Measurements from ENCODE around the gene FICD.
"Not testable (repeated sequence)": the region's sequence is repeated elsewhere in the genome, so short reads cannot be mapped to it uniquely, and the experiment has no call there.

The FICD gene

GRCh38 chr12:108514973-108515814 lies at the start of gene FICD:
Gene FICD, plus strand, starts transcription at chr12:108515277. Its CDS starts 1,696 bp downstream, at chr12:108516973.
- DNase-seq, result peak; percentile 84 to 100 (median 99)

DNA sequence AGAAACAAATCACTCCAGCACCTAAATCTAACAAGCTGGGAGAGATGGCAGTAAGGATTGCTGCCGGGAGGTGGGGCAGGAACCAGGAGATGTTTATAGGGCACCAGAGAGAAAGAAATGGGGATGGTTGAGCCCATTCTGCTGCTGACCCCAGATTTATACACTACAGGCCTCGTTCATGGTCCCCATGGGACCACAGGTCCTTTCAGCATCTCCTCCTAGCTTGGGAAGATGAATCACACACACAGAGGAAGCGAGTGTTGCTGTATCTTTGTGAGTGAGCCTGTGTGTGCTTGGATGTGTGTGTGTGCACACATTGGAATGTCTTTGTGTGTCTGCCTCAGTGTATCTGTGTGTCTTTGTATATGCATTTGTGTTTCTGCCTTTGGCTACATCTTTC lies 49.7 kb upstream of the FICD start:
- DNase-seq, result no peak

DNA sequence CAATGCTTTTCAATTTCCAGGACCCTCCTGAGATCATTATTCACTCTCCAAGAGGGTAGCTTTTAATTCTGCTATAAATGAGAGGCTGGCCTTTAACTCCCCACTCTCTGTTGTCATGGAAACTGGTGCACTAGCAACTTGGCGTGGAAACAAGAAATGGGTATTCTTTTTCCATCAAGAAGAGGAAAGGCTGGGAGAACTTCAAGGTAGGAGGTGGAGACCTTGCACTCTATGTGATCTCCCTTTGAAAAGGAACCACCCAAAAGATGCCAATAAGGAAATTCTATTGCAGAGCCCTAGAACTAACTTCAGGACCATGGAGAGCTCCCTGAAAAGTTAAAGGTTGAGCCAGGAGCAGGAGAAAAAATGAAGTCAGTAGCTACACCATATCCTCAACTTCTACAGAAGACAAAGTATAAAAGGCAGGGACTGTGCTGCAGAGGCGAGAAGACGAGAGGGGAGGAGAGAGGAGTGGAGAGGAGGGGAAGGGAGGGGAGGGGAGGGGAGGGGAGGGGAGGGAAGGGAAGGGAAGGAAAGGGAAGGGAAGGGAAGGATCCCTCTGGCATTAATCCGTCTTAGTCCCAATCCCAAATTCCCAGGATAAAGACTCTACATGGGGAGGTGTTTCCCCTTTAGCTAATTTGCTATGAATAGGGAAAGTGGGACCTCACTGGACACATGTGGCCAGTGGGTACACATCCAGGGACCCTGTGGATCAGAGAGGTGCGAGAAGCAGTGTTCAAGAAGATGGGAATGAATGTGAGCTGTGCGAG lies 46.7 kb upstream of the FICD start:
- peak in 1 of 56 donors; percentile 9 for DNase-seq

GRCh38 chr12:108473400-108474055 lies 41.5 kb upstream of the FICD start:
- no peak for DNase-seq

GRCh38 chr12:108475396-108475795 lies 39.7 kb upstream of the FICD start:
- peak in 7 of 56 donors; percentile 2 to 27 (median 14) for DNase-seq

DNA sequence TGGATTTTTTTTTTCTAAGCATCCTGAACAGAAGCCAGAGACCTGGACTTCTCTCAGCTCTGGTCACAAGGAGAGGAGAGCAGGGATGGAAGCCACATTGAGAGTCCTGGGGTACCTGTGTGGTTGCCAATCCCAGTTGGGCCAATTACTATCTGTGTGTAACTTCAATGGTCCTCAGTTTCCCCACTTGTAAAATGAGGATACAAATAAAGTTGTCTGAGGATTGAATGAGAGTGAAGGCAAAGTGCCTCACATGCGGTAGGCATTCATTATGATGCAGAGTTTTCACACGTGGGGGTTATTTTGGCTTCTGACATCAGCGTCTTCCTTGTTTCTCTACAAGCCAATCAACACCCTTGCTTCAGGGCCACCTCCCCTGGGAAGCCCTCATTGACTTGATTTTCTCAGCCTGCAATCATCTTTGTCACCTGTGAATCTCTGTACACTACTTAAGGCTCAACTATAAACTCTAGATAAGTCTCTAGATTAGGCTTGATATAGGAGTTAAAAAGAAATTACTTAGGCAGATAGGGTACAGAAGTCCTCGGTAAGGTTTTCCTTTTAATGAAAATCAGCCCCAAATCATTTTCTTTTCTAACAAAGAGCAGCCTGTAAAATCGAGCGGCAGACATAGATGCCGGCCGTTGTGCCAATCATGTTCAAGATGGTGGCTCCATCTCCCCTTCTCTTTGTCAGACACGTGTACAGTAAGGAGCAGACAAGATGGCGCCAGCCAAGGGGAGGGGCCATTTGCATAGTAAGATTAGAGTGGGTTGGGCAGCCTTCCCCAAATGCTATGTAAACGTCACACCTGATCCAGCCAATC lies 37.8 kb upstream of the FICD start:
- DNase-seq, result no peak

DNA sequence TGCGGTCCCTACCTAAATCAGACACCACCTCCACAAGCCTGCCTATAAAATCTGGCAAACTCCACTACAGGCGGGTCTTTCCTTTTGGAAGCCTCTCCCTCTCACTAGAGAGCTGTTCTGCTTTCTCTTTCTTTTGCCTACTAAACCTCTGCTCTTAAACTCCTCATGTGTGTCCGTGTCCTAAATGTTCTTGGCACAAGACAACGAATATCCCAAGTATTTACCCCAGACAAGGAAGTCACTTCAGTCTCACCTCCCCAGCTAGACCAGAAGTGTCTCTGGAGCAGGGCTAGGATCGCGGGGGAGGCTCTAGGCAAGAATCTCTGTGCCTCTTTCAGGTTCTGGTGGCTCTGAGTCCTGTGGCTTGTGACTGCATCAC lies 37.2 kb upstream of the FICD start:
- DNase-seq, result no peak

GRCh38 chr12:108478611-108479206 lies 36.4 kb upstream of the FICD start:
- no peak for DNase-seq

DNA sequence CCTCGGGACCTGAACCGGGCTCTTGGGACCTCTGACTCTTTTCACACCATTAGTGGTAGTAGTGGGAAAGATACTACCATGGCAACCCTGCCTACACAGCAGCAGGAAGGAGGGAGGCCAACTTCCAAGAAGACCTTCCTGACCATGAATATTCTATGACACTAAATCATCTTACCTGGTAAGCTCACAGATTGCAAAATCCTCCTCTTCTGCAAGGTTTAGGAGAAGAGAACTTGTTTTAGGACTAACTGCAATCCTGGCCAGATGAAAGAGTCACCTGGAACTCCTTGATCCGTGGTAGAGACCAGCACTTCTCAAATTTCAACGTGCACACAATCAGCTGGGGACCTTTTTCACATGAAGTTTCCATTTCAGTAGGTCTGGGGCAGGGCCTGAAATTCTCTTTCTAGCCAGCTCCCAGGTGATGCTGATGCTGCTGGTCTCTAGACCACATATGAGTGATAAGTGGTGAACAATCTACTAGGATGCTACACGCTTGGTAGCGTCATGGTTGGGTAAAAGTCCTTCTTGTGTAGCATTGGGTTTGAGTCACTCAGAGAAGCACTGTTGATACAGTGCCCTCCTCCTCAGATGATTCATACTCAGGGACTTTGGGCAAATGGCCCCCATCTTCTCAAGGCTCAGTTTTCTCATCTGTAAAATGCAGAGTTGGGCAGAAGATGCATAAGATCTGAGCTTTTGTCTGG lies 35.6 kb upstream of the FICD start:
- DNase-seq, result no peak

DNA sequence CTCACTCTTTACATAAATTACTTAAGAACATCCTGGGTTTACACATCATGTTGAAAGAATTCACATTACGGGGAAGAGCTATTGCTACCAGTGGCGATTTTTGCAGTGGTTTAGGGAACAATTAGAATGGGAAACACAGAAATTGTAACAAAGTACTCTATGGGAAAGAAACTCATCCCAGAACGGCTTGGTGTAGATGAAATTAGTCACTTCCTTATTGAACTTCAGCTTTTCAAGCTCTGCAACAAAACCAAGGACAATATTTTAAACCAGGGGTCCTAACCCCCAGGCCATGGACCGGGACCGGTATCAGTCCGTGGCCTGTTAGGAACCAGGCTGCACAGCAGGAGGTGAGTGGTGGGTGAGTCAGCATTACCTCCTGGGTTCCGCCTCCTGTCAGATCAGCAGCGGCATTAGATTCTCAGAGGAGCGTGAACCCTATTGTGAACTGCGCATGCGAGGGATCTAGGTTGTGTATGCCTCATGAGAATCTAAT lies 32.3 kb upstream of the FICD start:
- DNase-seq, result no peak

- no peak for DNase-seq
Measured at GRCh38 chr12:108483213-108484059, 31.6 kb upstream of the FICD start.

GRCh38 chr12:108484431-108484830 lies 30.6 kb upstream of the FICD start:
- DNase-seq, result no peak

- DNase-seq, result no peak
Measured at GRCh38 chr12:108484845-108485244, 30.2 kb upstream of the FICD start.

GRCh38 chr12:108485371-108485770 lies 29.7 kb upstream of the FICD start:
- DNase-seq, result not testable (repeated sequence)

DNA sequence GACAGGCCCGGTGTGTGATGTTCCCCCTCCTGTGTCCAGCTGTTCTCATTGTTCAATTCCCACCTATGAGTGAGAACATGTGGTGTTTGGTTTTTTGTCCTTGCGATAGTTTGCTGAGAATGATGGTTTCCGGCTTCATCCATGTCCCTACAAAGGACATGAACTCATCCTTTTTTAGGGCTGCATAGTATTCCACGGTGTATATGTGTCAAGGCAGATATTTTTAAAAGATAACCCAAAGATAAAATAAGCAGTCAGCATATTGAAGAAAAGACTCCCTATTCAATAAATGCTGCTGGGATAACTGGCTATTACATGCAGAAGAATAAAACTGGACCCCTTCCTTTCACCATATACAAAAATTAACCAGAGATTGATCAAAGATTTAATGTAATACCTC lies 28.0 kb upstream of the FICD start:
- DNase-seq, result not testable (repeated sequence)

GRCh38 chr12:108491256-108491655 lies 23.8 kb upstream of the FICD start:
- no peak for DNase-seq

DNA sequence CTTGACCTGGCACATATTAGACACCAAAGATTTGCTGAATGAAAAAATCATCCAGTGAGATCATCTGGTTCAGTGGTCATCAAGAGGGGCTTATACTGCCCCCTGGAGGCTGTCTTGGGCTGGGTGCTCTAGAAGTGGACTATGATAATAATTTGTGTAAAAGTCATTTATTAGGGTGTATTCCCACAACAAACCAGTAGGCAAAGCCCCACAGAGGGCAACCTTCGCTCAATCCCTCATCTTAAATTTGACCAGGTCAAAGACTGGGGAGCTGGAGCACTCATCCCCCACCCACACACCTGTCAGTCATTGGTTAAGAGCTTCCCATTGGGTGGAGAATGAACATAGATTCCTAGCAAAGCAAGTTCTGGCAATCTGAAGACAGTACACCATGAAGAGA lies 20.0 kb upstream of the FICD start:
- DNase-seq, result no peak

DNA sequence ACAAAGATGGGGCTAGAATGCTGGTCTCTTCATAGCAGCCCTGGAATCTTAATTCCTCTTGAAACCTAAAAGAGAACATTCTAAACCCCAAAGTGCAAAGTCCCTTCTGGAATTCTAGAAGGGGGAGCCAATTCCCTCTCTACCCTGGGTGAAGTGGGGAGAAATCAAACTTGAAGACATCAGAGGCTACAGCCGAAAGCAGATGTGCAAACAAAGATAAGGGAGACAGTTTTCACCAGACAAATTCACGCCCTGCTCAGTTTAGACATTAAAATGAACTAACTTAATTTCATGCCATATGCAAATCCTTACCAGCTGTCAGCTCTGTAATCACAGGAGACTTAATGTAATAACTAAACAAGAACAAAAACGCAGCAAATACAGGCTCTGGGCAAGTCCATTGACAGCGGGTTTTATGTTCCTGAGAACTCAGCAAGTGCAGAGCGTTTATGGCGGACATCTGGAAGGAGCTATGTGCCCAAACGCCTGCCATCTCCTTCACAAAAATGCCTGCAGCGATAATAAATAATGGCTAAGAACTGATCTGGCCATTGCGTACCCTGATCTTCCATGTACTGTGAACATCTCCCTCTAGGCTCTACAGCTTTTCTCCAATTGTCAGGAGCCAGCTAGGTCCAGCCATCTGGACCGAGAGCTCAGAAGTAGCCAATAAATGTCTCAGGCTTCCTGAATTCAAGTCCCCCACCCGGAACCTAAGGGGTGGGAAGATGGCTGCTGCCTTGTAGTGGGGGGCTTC lies 19.1 kb upstream of the FICD start:
- no peak for DNase-seq
